Activated T-cell treated with anti-CD3 and anti-CD28 coated beads for 1 hour (primary cell): ENCODE measurements around the gene XPNPEP1.

ENCODE experiments used
- DNase-seq: peaks from one replicate; pipeline ENCODE4 v3.0.0-alpha.2; 2020; ENCODE audit warnings: low read depth

XPNPEP1 gene

DNA sequence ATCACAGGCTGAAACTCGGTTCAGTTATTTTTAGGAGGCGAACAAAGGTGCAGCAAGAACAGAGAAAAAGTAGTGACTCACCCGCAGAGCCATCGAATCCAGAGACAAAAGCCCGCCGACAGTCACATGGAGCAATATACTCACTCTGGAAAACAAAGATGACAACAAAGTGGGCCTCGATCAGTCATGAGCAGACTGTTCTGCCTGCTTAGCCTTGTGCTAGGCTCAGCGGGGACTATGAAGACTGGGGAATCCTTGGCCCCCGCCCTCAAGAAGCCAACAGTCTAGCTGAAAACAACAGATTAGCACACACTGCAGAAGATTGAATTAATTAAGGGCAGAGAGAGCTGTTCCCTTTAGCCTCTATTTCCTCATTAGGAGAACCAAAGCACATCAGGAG lies 30.4 kb downstream of the XPNPEP1 start:
- no peak for DNase-seq

DNA sequence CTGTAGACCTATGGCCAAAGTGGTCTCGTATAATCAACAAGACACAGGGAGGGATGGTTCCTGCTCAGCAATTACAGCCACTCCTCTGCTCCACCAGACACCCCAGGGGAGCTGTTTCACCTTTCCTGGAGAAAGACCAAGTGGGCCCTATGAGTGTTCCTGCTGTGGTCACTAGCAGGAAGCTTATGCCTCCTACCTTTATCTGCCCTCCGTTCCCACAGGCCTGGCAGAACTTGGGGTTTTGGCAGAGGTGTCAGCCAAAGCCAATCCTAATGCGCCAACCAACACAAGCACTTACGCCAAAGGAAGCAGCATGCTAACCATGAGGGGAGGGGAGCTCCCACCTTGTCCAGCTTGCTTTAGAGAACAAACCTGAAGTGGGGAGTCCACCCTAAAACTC lies 31.2 kb downstream of the XPNPEP1 start:
- DNase-seq: no peak

- DNase-seq: no peak
These were observed 32.2 kb downstream of the XPNPEP1 start for GRCh38 chr10:109891105-109891504.

GRCh38 chr10:109889867-109890266 lies 33.4 kb downstream of the XPNPEP1 start:
- DNase-seq: no peak

GRCh38 chr10:109887776-109888175 lies 35.5 kb downstream of the XPNPEP1 start:
- no peak for DNase-seq

DNA sequence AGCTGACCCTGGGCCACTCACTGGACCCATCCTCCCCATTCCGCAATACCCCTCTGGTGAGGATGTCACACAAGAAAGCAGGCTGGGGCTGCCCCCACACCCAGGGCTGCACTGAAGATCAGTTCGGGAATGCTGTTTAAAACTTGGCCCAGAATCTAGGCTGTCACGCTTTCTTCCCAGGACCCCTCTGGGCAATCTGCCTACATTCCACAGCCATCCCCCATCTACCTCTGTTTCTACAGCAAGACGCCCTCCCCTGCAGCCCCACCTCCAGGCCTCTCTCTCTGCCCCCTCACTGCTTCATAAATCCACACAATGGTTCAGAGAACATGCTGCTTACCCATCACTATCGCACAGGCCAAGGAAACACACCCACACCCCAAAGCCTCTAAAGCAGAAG lies 36.1 kb downstream of the XPNPEP1 start:
- DNase-seq: no peak

GRCh38 chr10:109886781-109887140 lies 36.5 kb downstream of the XPNPEP1 start:
- no peak for DNase-seq

- no peak for DNase-seq
These were observed 37.1 kb downstream of the XPNPEP1 start for GRCh38 chr10:109886037-109886780.

GRCh38 chr10:109883859-109884771 lies 39.2 kb downstream of the XPNPEP1 start:
- DNase-seq: peak; percentile 46

GRCh38 chr10:109882251-109883057 lies 40.9 kb downstream of the XPNPEP1 start:
- DNase-seq: no peak

DNA sequence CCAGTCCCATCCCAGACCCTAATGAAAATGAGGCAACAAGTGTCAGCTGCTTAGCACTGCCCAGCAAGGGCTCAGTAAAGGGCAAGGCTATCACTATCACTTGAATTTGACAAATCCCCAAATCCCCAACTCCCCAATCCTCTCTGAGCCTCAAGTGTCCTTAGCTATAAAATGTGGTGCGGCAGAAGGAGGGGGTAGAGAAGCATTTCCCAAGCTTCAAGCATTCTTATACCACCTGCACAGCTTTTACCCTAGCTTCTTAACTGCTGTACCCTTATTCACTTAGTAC lies 41.6 kb downstream of the XPNPEP1 start:
- DNase-seq: no peak

DNA sequence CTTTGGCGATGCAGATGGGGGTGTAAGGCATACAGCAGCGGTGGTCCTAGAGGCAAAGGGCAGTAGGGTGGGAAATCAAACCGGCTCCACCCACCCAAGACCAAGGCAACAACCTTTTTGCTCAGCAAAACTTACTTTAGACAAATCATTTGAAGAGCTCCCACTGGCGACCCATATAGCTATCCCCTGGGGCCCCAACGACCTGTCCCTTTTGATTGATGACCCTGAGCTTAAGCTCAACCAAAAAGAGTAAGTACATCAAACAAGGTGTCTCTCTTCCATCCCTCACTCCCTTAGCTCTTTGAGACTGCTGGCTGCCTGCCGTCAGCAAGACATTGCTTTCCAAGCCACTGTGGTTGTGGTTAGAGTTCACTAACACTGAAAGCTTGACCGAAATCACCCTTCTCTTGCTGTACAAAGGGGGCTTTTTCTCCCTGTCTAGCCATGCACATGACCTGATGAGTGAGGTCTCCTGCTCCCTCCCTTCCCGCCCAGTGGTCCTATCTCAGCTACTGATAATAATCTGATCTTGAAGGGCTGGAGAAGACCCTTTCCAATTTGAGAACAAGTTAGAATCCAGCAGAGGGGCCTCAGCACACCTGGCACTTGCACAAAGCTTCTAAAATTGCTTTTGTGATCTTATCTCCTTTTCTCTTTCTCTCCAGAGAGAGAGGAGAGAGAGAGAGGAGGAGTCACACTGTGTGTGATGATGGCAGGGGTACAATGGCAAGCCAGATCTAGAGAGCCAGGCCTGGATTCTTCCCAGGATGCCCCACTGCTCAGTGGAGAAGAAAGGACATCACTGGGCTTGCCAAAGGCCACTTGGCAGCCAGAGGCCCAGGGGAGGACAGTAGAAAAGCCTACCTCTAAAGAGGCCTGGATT lies 42.2 kb downstream of the XPNPEP1 start:
- no peak for DNase-seq

DNA sequence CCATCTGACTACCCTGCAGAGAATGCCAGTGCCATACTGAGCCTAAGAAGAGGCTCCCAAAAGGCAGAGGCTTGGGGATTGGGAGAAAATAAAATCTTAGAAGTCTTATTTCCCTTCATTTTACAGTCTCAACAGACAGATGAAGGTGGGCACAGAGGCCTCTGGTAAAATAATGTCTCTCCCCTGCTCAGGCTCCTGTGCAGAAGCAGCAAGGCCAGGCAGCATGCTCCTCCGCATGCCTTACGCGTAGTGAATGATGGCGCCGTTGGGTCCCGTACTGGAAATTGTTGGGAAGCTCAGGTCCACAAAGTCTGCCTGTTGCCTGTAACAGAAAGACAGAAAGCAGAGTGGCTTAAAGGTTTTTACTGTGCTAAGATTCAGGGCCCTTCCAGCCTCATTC lies 45.8 kb downstream of the XPNPEP1 start:
- no peak for DNase-seq

GRCh38 chr10:109875828-109876821 lies 47.2 kb downstream of the XPNPEP1 start:
- DNase-seq: no peak

DNA sequence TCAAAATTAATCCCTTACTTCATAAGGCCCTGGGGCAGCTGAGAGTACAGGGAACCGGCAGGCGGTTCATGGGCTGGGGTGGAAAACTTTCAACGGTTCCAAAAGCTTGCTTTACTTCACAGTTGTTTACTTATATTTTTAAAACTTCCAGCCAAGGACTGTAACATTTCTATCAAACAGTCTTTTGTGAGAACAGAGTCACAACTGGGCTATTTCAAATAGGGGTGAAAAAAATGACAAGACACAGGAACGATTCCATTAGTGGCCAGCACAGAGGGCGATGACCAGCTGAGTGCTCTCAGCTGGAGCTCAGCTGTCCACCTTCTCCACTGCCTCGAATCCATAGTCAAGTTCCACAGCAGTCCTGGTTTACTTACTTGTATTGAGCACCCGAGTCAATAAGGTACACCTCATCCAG lies 48.2 kb downstream of the XPNPEP1 start:
- DNase-seq: no peak

DNA sequence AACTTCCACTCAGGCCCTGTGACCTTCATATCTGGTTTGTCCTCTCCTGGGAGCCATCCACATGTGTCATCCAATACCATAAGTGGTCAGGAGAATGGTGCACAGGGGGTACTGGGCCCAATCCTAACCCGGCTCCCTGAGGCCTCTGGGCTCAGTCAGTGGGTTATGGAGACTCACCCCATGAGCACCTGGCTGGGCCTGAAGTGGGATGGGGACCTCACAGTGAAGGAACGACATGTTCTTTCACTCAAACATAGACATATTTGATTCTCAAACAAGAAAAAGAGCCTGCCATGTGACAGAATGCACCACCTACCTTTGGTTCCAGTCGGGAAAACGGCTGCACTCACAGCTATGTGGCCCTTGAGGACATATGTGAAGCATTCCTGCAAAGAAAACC lies 51.8 kb downstream of the XPNPEP1 start:
- no peak for DNase-seq

GRCh38 chr10:109866995-109867635 lies 56.2 kb downstream of the XPNPEP1 start:
- DNase-seq: no peak

DNA sequence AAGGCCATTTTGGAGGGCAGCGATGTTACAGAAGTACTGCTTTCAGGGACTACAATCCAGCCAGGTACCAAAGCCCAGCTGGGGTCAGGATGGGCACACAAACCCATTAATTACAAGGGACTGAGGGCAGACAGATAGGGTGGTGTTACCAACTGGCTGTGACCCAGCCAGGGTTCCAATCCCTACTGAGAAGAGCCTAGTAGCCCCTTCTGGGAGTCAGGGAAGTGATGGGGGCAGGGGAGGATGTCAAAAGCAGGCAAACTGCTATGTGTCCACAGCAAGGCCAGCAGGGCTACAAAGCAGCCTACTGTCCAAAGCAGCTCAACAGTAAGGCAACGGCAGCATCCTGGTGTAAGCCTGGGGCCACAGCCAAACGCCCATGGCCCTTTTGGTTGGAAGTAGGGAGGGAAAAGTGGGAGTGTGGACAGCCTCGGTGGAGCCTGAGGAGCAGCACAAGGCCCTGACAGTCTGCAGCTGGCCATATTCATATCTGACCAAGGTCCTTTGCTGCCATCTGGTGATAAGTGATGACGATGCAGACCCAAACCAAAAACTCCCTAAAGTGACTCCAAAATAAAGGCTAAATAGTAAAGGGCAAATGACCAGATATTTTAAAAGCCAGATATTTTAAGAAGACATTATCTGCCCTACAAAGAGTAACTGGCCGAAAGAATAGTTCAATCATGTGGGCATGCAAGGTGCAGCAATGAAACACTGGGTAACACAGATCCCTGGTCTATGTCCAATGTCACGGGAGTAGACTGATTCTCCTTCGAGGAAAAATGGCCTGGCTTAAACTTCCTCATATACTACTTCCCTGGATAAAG lies 56.9 kb downstream of the XPNPEP1 start:
- no peak for DNase-seq

DNA sequence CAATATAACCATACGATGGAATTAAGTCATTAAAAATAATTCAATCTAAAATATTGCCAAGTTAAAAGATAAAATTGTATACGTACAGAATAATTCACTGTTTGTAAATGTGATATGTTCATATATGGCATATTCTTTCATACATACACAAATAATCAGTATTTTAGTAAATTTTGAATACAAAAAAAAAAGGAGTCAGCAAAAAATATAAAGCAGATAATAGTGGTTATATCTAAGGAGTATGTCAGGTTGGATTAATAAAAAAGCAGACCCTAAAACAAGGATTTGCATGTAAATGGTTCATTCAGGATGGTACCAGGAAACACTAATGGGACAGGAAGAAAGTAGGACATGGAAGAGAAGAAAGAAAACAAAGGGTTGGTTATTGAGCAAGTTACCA lies 59.5 kb downstream of the XPNPEP1 start:
- no peak for DNase-seq
